Nephron progenitor cell (in vitro differentiated cells): ENCODE measurements around the gene BLVRA.

ENCODE experiments used
- DNase-seq: peaks from one replicate; pipeline ENCODE4 v3.0.0; 2021
- H3K27ac Mint-ChIP-seq: 2 replicates; pipeline ENCODE4 v1.8.0; 2021; ENCODE audit warnings: mild to moderate bottlenecking, moderate library complexity, mixed read lengths
- H3K27me3 Mint-ChIP-seq: 2 replicates; pipeline ENCODE4 v1.8.0; 2021; ENCODE audit warnings: mild to moderate bottlenecking, low read depth, mixed read lengths; ENCODE audit not compliant: poor library complexity
- H3K36me3 Mint-ChIP-seq: 2 replicates; pipeline ENCODE4 v1.8.0; 2021; ENCODE audit warnings: low read depth, mixed read lengths
- H3K4me1 Mint-ChIP-seq: 2 replicates; pipeline ENCODE4 v1.8.0; 2021; ENCODE audit warnings: mixed read lengths
- H3K4me3 Mint-ChIP-seq: 2 replicates; pipeline ENCODE4 v1.8.0; 2021; ENCODE audit warnings: mild to moderate bottlenecking, moderate library complexity, mixed read lengths
- H3K9me3 Mint-ChIP-seq: 2 replicates; pipeline ENCODE4 v1.8.0; 2021; ENCODE audit warnings: mild to moderate bottlenecking, moderate library complexity, mixed read lengths
- CTCF ChIP-seq: fragments of 200-600 bp; sonication (generic); IDR thresholded peaks from 2 replicates; pipeline ENCODE4 v1.5.0; 2021; ENCODE audit warnings: antibody characterized with exemption

BLVRA gene

GRCh38 chr7:43754596-43754995 lies 3.9 kb upstream of the BLVRA start:
- Mint-ChIP-seq H3K36me3 (no peaks in the 10 kb centered on the region), H3K4me3 (no peak overlapping the region), H3K9me3 (no peaks in the 10 kb centered on the region), H3K4me1 (peaks cover 26% of the 10 kb centered on the region), H3K27me3 (peaks cover 35% of the 10 kb centered on the region), H3K27ac (no peak overlapping the region)
- no peak for DNase-seq
- TF ChIP-seq CTCF: no peak

DNA sequence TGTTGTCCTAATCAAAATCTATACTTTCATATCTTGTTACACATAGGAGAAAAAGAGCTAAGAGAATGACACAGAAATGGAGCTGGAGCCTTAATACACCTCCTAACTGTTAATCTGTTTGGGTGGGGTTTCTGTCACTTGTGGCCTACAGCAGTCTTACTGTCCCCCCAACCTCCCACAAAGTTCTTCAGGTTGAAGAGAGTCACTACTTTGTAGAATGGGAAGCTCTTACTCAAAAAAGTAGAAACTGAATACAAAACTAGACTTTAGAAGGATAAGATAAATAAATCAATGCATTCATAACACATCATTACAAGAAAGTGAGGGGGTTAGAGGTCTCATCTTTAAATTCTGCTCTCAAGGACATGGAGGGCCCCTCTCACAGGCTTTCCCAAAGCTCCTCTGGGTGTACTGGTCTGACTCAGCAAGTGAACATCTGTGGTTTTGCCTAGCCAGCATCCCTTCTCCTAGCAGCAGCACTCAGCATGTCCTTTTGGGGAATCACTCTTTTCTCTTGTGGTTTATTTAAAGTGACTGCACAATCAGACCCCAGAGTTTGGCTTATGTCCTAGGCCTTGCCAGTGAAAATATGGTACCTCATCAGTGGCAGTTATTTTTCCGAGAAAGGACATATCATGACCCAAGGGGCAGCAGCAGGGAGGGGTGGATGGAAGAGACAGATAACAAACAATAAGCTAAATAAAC lies 2.0 kb upstream of the BLVRA start:
- no peaks in the 10 kb centered on the region for H3K36me3 Mint-ChIP-seq
- H3K4me1 Mint-ChIP-seq: peaks cover 25% of the 10 kb centered on the region
- no peak for DNase-seq
- peaks cover 45% of the 10 kb centered on the region for H3K27me3 Mint-ChIP-seq
- no peaks in the 10 kb centered on the region for H3K9me3 Mint-ChIP-seq
- H3K27ac Mint-ChIP-seq: no peak overlapping the region
- TF ChIP-seq CTCF: no peak
- peak overlapping the region; percentile 74 for H3K4me3 Mint-ChIP-seq

- H3K9me3 Mint-ChIP-seq: no peaks in the 10 kb centered on the region
- no peaks in the 10 kb centered on the region for H3K36me3 Mint-ChIP-seq
- no peak overlapping the region for H3K27ac Mint-ChIP-seq
- no peak for DNase-seq
- peaks cover 31% of the 10 kb centered on the region for H3K4me1 Mint-ChIP-seq
- peaks cover 45% of the 10 kb centered on the region for H3K27me3 Mint-ChIP-seq
- H3K4me3 Mint-ChIP-seq: peak overlapping the region; percentile 74
- TF ChIP-seq CTCF: no peak
Observed at GRCh38 chr7:43757073-43757720, 1.3 kb upstream of the BLVRA start.

- Mint-ChIP-seq H3K4me1 (peaks cover 46% of the 10 kb centered on the region), H3K9me3 (no peaks in the 10 kb centered on the region), H3K36me3 (no peaks in the 10 kb centered on the region), H3K27ac (no peak overlapping the region), H3K4me3 (peak overlapping the region; percentile 82), H3K27me3 (peaks cover 37% of the 10 kb centered on the region)
- TF ChIP-seq CTCF: no peak
- peak; percentile 66 for DNase-seq
Observed at GRCh38 chr7:43758822-43759683, 573 bp downstream of the BLVRA start.

- H3K27ac Mint-ChIP-seq: no peak overlapping the region
- H3K27me3 Mint-ChIP-seq: peaks cover 37% of the 10 kb centered on the region
- no peak for DNase-seq
- H3K4me1 Mint-ChIP-seq: peaks cover 56% of the 10 kb centered on the region
- H3K4me3 Mint-ChIP-seq: no peak overlapping the region
- no peaks in the 10 kb centered on the region for H3K9me3 Mint-ChIP-seq
- H3K36me3 Mint-ChIP-seq: no peaks in the 10 kb centered on the region
- TF ChIP-seq CTCF: no peak
Observed at GRCh38 chr7:43760861-43761260, 2.4 kb downstream of the BLVRA start.
